HFFc6 (cell line): ENCODE data around the gene SMPD3. TPM values are rescaled to one million over a fixed set of nuclear protein-coding genes. Genes with fewer than 3 reads are reported as not detected.

Experiments used
- DNase-seq: peaks from one replicate; pipeline ENCODE4 v3.0.0-alpha.2; 2018
- H3K27ac Mint-ChIP-seq: 2 replicates; pipeline ENCODE4 v1.8.0; 2020; ENCODE audit warnings: mild to moderate bottlenecking, mixed read lengths
- H3K27me3 Mint-ChIP-seq: 2 replicates; pipeline ENCODE4 v1.8.0; 2021; ENCODE audit warnings: mild to moderate bottlenecking, moderate library complexity, mixed read lengths; ENCODE audit not compliant: insufficient read depth
- H3K36me3 Mint-ChIP-seq: 2 replicates; pipeline ENCODE4 v1.8.0; 2021; ENCODE audit warnings: low read depth, mixed read lengths
- H3K4me1 Mint-ChIP-seq: 2 replicates; pipeline ENCODE4 v1.8.0; 2020; ENCODE audit warnings: low read depth, mixed read lengths
- H3K4me3 Mint-ChIP-seq: 2 replicates; pipeline ENCODE4 v1.8.0; 2020; ENCODE audit warnings: mild to moderate bottlenecking, moderate library complexity, mixed read lengths
- H3K9me3 Mint-ChIP-seq: 2 replicates; pipeline ENCODE4 v1.8.0; 2020; ENCODE audit warnings: mild to moderate bottlenecking, mixed read lengths
- CTCF ChIP-seq: fragments of 200-600 bp; sonication (generic); IDR thresholded peaks from 2 replicates; pipeline ENCODE4 v1.5.0; 2021; ENCODE audit warnings: antibody characterized with exemption, mild to moderate bottlenecking
- total RNA-seq, 6 experiments: library from RNA; stranded (reverse); fragmentation: NEBNext Ultra II Directional; extraction: Animal tissue kit (Norgen Biotek cat#: 25700); gene quantifications; 2 replicates in 1 of 6; 3 replicates in 5 of 6; pipeline ENCODE4 v1.2.3, GENCODE V29; 2021

SMPD3 gene
- total RNA-seq, 6 experiments from 2014 or later, result 0.05 to 0.73 (median 0.30) TPM

GRCh38 chr16:68426347-68426652 is 22.0 kb downstream of the SMPD3 start:
- no peak for TF ChIP-seq CTCF
- H3K36me3 Mint-ChIP-seq, result no peaks in the 10 kb centered on the region
- H3K4me3 Mint-ChIP-seq, result no peak overlapping the region
- no peak overlapping the region for H3K27ac Mint-ChIP-seq
- H3K9me3 Mint-ChIP-seq, result no peaks in the 10 kb centered on the region
- no peak for DNase-seq
- H3K27me3 Mint-ChIP-seq, result peaks cover 38% of the 10 kb centered on the region
- H3K4me1 Mint-ChIP-seq, result peaks cover 6% of the 10 kb centered on the region; the same call in 1 of the 2 replicates

- Mint-ChIP-seq H3K36me3 (no peaks in the 10 kb centered on the region), H3K27ac (no peak overlapping the region), H3K4me3 (no peak overlapping the region), H3K9me3 (no peaks in the 10 kb centered on the region), H3K27me3 (peaks cover 42% of the 10 kb centered on the region), H3K4me1 (peaks cover 6% of the 10 kb centered on the region; the same call in 1 of the 2 replicates)
- DNase-seq, result no peak
- no peak for TF ChIP-seq CTCF
These were observed 22.6 kb downstream of the SMPD3 start for GRCh38 chr16:68425498-68426346.

DNA sequence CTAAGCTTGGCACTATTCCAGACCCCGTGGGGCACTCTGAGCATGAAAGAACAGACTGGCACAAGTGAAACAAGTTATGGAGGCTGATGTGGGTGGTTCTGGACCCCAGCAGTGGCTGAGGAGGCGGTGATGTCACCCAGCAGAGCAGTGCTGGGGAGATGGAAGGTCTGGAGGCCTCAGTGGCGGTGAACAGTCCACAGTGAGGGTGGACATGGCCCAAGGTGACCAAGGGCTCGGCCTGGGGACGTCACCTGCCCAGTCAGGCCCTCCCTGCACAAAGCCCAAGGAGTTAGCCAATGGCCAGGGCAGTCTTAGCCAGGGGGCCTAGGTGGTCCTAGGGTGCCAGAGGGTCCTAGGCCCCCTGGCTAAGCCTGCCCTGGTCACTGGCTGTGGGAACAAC is 24.5 kb downstream of the SMPD3 start:
- no peak overlapping the region for H3K4me3 Mint-ChIP-seq
- no peaks in the 10 kb centered on the region for H3K9me3 Mint-ChIP-seq

GRCh38 chr16:68422396-68422960 is 25.8 kb downstream of the SMPD3 start:
- no peak for TF ChIP-seq CTCF
- H3K4me1 Mint-ChIP-seq, result peaks cover 6% of the 10 kb centered on the region; the same call in 1 of the 2 replicates
- no peak overlapping the region for H3K27ac Mint-ChIP-seq
- DNase-seq, result no peak
- H3K4me3 Mint-ChIP-seq, result no peak overlapping the region
- no peaks in the 10 kb centered on the region for H3K9me3 Mint-ChIP-seq
- H3K36me3 Mint-ChIP-seq, result no peaks in the 10 kb centered on the region
- H3K27me3 Mint-ChIP-seq, result peaks cover 24% of the 10 kb centered on the region

More for the DNA sequence above, 24.5 kb downstream of the SMPD3 start:
- peaks cover 6% of the 10 kb centered on the region; the same call in 1 of the 2 replicates for H3K4me1 Mint-ChIP-seq
- no peak overlapping the region for H3K27ac Mint-ChIP-seq
- no peak for TF ChIP-seq CTCF
- peaks cover 32% of the 10 kb centered on the region for H3K27me3 Mint-ChIP-seq
- no peaks in the 10 kb centered on the region for H3K36me3 Mint-ChIP-seq
- DNase-seq, result no peak

GRCh38 chr16:68421076-68421475 is 27.2 kb downstream of the SMPD3 start:
- no peak for DNase-seq
- no peaks in the 10 kb centered on the region for H3K9me3 Mint-ChIP-seq
- H3K4me3 Mint-ChIP-seq, result no peak overlapping the region
- 0 out of 2 replicates have a peak, but pooled peaks cover under 1% of the 10 kb centered on the region for H3K4me1 Mint-ChIP-seq
- no peak for TF ChIP-seq CTCF
- no peaks in the 10 kb centered on the region for H3K36me3 Mint-ChIP-seq
- peaks cover 24% of the 10 kb centered on the region for H3K27me3 Mint-ChIP-seq
- H3K27ac Mint-ChIP-seq, result no peak overlapping the region
